T-helper 2 cell (primary cell): ENCODE measurements around the gene UBR4.

Experiments
- DNase-seq, 5 experiments: peaks; one replicate each; pipeline versions ENCODE4 v3.0.0 to v3.0.0-alpha.2; 2012 to 2022

UBR4 gene

DNA sequence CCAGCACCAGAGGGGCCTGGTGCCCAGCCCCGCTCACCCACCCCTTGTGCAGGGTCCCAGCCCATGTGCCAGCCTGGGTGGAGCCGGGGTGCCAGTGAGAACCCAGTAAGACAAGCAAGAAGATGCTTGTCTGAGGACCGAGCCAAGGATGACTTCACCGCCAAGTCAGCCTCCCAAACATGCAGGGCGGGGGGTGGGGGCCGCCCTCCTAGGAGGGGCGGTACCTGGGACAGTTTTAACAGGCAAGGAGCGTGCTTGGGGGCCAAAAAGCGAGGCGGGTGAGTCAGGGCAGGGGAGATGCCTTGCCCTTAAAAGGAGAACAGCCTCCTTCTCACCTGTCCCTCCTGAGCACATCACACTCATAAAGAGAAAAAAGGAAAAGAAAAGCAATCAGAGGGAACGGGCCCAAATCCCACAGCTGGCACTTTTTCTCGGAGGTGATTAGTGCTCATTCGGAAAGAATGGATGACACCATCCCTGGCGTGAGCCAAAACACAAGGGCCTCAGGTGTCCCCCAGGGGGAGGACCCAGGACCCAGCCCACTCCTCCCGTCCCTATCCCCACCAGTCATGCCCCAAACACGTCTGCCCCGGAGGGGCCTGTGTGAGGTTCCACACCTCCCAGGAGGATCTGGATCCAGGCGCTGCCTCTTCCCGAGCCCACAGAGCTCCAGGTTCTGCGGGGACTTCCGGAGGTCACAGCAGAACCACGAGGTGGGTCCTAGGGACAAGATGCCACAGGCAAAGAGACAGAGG lies 176.0 kb downstream of the UBR4 start:
- no peak for DNase-seq

DNA sequence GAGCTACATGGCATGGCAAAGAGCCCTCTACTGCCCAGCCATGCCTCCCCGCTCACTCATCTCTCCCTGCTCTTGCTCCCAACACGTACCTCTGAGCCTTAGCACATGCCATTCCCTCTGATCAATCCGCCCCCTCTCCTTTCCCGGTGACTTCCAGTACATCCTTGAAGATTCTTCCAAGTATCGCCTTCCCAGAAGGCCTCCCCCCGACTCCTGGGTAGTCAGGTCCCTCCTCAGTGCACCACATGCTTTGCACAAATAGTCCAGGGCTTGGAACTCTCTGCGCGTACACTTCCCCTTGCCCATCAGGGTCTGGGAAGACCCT lies 176.6 kb downstream of the UBR4 start:
- no peak for DNase-seq

DNA sequence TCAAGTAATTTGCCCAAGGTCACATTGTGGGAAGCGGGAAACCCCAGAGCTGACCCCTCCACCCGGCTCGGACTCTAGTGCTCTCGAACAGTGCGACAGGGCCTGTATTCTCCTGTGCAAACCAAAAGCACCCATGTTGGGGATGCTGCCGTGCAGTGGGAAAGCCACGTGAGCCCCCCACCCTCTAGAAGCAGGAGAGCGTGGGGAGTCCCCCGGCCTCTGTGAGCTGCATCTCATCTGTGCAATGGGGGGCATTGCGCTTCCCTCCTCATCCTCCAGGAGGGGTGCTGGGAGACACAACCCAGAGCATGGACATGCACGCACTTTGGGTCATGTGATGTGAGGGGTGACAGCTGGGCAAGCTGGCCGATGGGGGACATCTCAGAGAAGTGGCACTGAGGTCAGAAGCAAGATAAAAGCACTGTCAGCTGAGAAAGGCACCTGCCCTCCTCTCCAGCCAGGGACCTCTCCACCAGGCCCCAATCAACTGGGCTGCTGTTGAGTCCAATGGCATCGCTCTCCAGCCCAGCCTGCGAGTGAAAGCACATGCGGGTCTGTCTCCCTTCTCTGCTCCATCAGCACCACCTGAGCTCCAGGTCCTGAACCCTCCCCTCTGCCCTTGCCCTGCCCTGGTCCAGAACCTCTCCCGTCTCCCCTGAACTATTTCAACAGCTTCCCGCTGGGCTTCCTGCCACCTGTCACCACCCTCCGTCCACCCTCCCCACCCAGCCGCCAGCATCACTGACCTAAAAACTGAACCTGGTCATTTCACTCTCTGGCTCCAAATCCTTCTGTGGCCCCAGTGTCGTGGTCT lies 177.2 kb downstream of the UBR4 start:
- DNase-seq = no peak

DNA sequence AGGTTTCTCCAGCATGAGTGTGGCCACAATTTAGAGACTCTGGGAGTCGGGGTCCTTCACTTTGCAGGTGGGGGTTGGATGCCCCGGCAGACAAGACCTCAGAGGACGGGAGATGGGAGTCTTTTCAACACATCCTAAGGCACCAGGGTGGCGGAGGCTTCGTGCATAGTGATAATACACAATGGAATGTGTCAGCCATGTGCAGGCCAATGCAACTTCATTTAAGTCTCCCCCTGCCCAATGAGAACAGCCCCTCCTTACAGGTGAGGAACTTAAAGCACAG lies 177.7 kb downstream of the UBR4 start:
- DNase-seq = no peak

DNA sequence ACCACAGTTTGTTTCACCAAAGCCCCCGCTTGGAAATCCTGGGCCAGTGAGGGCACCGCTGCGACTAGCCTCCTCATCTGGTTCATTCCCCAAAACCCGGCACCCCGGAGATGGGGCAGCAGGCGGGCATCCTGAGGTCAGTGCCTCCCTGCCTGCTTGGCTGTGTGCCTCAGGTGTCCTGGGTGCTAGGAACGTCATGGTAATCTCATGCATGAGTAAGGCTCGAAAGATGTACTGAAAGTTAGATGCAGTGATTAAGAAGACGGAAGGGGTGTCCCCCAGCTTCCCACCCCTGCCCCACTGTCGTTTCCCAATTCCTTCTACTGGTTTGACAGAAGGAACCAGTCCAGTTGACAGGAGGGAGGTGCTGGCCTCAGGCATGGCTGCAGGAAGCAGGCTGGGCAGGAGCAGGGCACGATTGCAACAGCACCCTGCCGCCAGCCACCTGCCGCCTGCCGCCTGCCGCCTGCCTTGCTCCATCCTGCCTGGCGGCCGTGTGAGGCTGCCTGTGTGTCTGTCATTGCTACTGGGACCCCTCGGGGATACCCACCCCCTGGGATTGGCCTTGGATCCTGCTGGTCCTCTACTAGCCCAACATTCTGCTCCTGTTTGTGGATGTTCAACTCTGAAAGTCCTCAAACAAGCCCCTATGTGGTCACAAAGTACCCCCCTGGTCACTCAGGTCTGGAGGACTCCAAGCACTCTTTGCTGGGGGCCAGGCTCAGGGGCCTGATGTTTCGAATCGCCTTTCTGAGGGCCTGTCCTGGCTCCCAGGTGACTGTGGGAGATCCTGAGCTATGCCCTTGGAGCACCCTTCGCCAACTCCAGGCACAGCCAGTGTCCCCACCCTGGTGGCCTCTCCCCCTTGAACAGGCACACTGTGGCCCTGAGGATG lies 180.6 kb downstream of the UBR4 start:
- DNase-seq = peak in 1 of 5 experiments; percentile 14

DNA sequence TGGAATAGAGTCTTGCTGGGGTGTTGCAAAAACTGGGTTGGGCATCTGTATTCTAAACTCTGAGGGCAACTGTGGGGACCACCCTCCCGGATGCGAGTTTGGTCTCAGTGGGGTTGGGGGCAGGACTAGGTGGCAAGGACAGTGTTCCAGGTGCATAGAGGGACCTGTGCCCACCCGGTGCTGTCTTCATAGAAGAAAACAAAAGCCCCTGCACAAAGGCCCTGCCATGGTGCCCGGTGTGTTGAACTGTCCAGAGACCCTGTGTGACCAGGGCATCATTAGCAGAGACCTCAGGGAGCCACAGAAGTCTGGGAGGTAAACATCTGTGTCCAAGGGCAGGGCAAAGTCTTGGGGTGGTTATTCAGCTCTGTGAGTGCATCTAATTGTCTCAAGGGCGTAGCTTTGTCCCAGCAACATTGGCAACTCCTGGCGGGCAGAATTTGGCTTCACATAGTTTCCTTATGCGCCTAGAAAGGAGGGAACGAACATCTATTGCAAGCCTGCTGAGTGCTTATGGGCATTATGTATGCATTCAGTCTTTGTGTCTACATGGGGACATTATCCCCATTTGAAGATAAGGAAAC lies 181.4 kb downstream of the UBR4 start:
- no peak for DNase-seq

DNA sequence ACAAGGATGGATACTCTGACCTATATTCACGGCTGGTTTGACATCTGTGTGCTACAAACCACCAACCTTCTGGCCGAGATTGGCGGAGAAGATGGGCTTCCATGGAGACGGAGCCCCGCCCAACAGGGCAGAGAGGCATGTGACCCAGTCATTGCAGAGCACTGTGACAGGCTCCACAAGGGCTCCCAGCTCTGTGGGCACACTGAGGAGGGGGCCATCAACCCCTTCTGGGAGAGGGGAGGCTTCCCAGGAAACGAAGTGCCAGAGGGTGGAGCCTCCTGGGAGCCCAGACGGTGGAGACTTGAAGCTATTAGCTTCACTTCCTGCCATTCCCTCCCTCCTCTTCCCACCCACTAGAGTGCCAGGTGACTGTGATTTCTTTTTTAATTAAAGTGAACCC lies 182.0 kb downstream of the UBR4 start:
- DNase-seq = no peak
